HL-60/S4 treated with phorbol 12-myristate 13-acetate at 8.2 ng/mL for 4 days and 3 days (cell line): ENCODE measurements around the gene ATP8A2.
"Not testable (repeated sequence)": the region's sequence is repeated elsewhere in the genome, so short reads cannot be mapped to it uniquely, and the experiment has no call there.

Source experiments
- in situ Hi-C: fragments of 300-500 bp; cut with MboI; formaldehyde crosslinking; loops from 2 replicates; pipeline ENCODE4 v1.15.0; 2022; ENCODE audit warnings: low sequenced_read_pairs

The ATP8A2 gene

GRCh38 chr13:26053418-26053980, 681.7 kb downstream of the ATP8A2 start:
- in situ Hi-C loops, result no loop called here

- in situ Hi-C loops, result no loop called here
Measured at GRCh38 chr13:26054896-26055295, 683.1 kb downstream of the ATP8A2 start.

- in situ Hi-C loops, result no loop called here
Measured at GRCh38 chr13:26058704-26059103, 686.9 kb downstream of the ATP8A2 start.

- in situ Hi-C loops, result no loop called here
Measured at GRCh38 chr13:26060357-26060756, 688.6 kb downstream of the ATP8A2 start.

GRCh38 chr13:26061256-26061655, 689.5 kb downstream of the ATP8A2 start:
- in situ Hi-C loops, result no loop called here

GRCh38 chr13:26061947-26062346, 690.2 kb downstream of the ATP8A2 start:
- in situ Hi-C loops, result no loop called here

GRCh38 chr13:26062853-26063444, 691.2 kb downstream of the ATP8A2 start:
- in situ Hi-C loops, result no loop called here

GRCh38 chr13:26066492-26066891, 694.7 kb downstream of the ATP8A2 start:
- in situ Hi-C loops, result not testable (repeated sequence)

- in situ Hi-C loops, result no loop called here
Measured at GRCh38 chr13:26067601-26068000, 695.8 kb downstream of the ATP8A2 start.

GRCh38 chr13:26068372-26068771, 696.6 kb downstream of the ATP8A2 start:
- in situ Hi-C loops, result not testable (repeated sequence)

GRCh38 chr13:26069642-26070041, 697.9 kb downstream of the ATP8A2 start:
- in situ Hi-C loops, result not testable (repeated sequence)

GRCh38 chr13:26071691-26072090, 699.9 kb downstream of the ATP8A2 start:
- in situ Hi-C loops, result no loop called here

GRCh38 chr13:26072335-26072734, 700.6 kb downstream of the ATP8A2 start:
- in situ Hi-C loops, result not testable (repeated sequence)

- in situ Hi-C loops, result no loop called here
Measured at GRCh38 chr13:26074706-26075105, 702.9 kb downstream of the ATP8A2 start.
